ENCODE data around the gene HOATZ. TPM values are rescaled to one million over a fixed set of nuclear protein-coding genes. Genes with fewer than 3 reads are reported as not detected.

Gene HOATZ
- not detected for total RNA-seq

DNA sequence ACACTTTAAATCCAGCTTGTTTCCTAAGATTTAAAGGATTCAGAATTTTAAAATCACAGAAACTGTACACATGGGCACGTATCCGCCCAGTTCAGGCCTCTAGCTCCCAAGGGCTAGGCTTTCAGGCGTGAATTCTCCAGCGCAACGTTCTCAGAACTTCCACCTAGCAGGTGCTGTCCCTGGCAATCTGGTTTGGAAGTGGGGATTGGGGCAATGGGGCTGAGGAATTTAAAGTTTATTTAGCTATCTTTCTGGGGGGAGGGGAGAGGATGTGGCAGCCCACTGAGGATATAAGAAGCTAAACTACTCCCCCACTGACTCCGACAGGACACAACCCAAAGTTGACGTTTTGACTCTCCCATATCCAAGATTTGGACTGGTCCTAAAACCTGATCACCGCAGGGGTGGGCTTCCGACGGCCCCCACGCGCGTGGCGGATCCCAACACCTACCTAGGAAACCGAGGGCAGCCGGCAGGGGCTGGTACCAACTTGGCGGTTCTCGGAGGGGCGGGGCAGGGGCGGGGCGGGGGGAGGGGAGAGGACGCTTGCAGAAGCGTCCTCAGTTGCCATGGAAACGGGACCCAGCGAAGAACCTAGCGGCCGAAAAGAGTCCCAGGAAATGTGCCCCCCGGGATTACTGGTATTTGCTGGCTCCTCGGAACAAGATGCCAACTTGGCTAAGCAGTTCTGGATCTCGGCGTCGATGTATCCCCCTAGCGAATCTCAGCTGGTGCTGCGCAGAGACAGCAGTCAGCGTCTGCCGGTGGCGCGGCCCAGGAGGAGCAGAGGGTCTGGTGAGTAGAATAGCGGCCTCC, at the start of gene HOATZ:
Gene HOATZ, plus strand, starts transcription at position 563 of the 816 bp plus-strand sequence. Its CDS starts 7 bp downstream, at position 570.
- no peak within 1 kb of the TSS for H3K4me3 ChIP-seq
- H3K36me3 ChIP-seq, result no peaks in the 10 kb centered on the region
- H3K4me1 ChIP-seq, result peaks cover 0 to 21% (median 10%) of the 10 kb centered on the region in 3 donors
- no peak for ATAC-seq
- peaks cover 42% of the 10 kb centered on the region for H3K27me3 ChIP-seq
- WGBS, 2 donors (ENCODE audit: low coverage in 1 of 2), result 0 to 18% methylated on average over 2 to 6 of the region's 39 CpGs
- H3K27ac ChIP-seq, result no peak within 1 kb of the TSS
- no peak for TF ChIP-seq POLR2A (IDR thresholded peaks at IDR 0.05)
- TF ChIP-seq, protein P1, sequence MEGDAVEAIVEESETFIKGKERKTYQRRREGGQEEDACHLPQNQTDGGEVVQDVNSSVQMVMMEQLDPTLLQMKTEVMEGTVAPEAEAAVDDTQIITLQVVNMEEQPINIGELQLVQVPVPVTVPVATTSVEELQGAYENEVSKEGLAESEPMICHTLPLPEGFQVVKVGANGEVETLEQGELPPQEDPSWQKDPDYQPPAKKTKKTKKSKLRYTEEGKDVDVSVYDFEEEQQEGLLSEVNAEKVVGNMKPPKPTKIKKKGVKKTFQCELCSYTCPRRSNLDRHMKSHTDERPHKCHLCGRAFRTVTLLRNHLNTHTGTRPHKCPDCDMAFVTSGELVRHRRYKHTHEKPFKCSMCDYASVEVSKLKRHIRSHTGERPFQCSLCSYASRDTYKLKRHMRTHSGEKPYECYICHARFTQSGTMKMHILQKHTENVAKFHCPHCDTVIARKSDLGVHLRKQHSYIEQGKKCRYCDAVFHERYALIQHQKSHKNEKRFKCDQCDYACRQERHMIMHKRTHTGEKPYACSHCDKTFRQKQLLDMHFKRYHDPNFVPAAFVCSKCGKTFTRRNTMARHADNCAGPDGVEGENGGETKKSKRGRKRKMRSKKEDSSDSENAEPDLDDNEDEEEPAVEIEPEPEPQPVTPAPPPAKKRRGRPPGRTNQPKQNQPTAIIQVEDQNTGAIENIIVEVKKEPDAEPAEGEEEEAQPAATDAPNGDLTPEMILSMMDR (IDR thresholded peaks at IDR 0.05), result no peak
- TF ChIP-seq EP300 (IDR thresholded peaks at IDR 0.05), result no peak
- TF ChIP-seq POLR2AphosphoS5 (IDR thresholded peaks at IDR 0.05), result no peak
- H3K9me3 ChIP-seq, result no peaks in the 10 kb centered on the region

DNA sequence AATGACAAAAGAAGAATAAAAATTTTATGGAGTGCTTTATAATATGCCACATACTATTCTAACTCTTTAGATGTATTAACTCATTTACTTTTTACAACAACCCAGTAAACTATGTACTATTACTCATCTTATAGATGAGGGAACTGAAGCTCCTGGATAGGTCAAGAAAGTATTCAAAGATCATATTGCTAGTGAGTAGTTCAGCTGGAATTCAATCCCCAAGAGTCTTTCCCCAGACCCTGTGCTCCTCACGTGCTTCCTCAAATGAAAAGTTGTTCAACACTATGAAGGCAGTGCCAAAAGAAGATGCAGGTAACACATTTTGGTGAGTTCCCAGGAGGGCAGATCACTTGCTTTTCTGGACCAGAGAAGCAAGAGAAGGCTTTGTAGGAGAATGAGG, 49.2 kb upstream of the HOATZ start:
- H3K9me3 ChIP-seq, result no peaks in the 10 kb centered on the region
- H3K27me3 ChIP-seq, result peaks cover 18% of the 10 kb centered on the region
- TF ChIP-seq POLR2A (IDR thresholded peaks at IDR 0.05) (no peak), EP300 (IDR thresholded peaks at IDR 0.05) (no peak), POLR2AphosphoS5 (IDR thresholded peaks at IDR 0.05) (no peak)
- TF ChIP-seq, protein P1 (IDR thresholded peaks at IDR 0.05), result no peak
- WGBS, 2 donors (ENCODE audit: low coverage in 1 of 2), result 64 to 85% methylated on average over 1 of the region's 1 CpG
- H3K4me3 ChIP-seq, result no peak overlapping the region
- H3K4me1 ChIP-seq, result no peaks in the 10 kb centered on the region
- ATAC-seq, result no peak
- H3K36me3 ChIP-seq, result no peaks in the 10 kb centered on the region
- H3K27ac ChIP-seq, result no peak overlapping the region

DNA sequence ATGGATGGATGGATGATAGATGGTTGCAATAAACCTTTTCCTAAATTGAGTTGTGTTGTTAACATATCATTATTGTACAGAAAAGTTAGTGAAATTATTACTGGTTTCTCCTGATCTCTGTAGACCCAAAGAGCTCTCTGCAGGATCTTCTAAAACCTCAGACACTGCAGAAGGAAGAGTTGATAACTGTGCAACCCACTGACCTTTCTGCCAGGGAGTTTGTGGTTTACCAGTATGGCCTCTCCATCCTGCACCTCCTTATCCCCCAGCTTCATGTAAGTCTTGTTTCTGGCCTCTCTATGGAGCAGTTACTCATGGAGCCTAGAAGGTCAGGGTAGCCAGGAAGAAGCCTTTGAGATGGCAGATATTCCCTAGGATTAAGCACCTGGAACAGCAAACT, 48.0 kb upstream of the HOATZ start:
- no peak overlapping the region for H3K27ac ChIP-seq
- TF ChIP-seq POLR2A (IDR thresholded peaks at IDR 0.05), result no peak
- no peaks in the 10 kb centered on the region for H3K36me3 ChIP-seq
- peaks cover 16% of the 10 kb centered on the region for H3K27me3 ChIP-seq
- no peaks in the 10 kb centered on the region for H3K4me1 ChIP-seq
- no peaks in the 10 kb centered on the region for H3K9me3 ChIP-seq
- ATAC-seq, result no peak
- H3K4me3 ChIP-seq, result no peak overlapping the region

DNA sequence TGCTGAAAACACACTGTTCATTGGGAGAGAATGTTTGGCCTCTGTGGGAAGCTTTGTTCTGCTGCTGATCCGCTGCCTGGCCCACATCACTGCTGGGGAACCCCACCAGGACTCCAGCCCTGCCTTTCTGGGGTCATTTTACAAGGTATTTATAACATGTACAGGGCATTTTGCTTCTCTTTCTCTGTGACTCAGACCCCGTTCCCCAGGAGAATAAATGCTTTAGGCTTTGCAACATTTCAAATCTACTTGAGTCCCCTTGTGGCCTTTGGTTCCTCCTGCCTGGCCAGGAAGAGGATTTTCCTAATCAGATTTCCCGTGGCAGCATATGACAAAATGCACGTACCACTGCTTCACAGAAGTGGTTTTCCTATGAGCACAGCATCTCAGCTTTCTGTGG, 45.4 kb upstream of the HOATZ start:
- no peak for TF ChIP-seq POLR2AphosphoS5 (IDR thresholded peaks at IDR 0.05)
- TF ChIP-seq, protein P1 (IDR thresholded peaks at IDR 0.05), result no peak
- TF ChIP-seq POLR2A (IDR thresholded peaks at IDR 0.05), result no peak
- TF ChIP-seq EP300 (IDR thresholded peaks at IDR 0.05), result no peak
- Histone ChIP-seq H3K4me1 (no peaks in the 10 kb centered on the region), H3K36me3 (no peaks in the 10 kb centered on the region), H3K4me3 (no peak overlapping the region), H3K9me3 (peaks cover 0 to under 1% (median 0%) of the 10 kb centered on the region in 3 donors), H3K27ac (no peak overlapping the region), H3K27me3 (peaks cover 3% of the 10 kb centered on the region)
- WGBS, 2 donors (ENCODE audit: low coverage in 1 of 2), result 57 to 61% methylated on average over 2 to 4 of the region's 4 CpGs
- ATAC-seq, result no peak

DNA sequence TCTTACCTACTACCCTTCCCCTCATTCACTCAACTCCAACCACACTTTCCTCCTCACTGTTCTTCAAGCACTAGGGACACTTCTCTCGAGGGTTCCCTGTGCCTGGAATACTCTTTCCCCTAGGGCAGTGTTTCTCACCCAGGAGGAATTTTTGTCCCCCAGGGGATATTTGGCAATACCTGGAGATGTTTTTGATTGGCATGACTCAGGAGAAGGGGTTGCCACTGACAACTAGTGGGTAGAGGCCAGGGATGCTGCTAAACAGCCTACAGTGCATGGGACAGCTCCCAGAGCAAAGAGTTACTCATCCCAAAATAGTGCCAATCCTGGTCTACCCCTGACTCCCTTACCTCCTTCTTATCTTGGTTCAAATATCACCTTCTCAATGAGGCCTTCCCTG, 42.4 kb upstream of the HOATZ start:
- 100% methylated on average over 1 of the region's 1 CpG for WGBS, 2 donors (ENCODE audit: low coverage in 1 of 2)
- H3K27ac ChIP-seq, result no peak overlapping the region
- TF ChIP-seq, protein P1 (IDR thresholded peaks at IDR 0.05), result no peak
- TF ChIP-seq POLR2AphosphoS5 (IDR thresholded peaks at IDR 0.05) (no peak), EP300 (IDR thresholded peaks at IDR 0.05) (no peak), POLR2A (IDR thresholded peaks at IDR 0.05) (no peak)
- no peak for ATAC-seq
- H3K9me3 ChIP-seq, result peaks cover 0 to 8% (median 0%) of the 10 kb centered on the region in 3 donors
- no peaks in the 10 kb centered on the region for H3K36me3 ChIP-seq
- no peaks in the 10 kb centered on the region for H3K27me3 ChIP-seq
- no peak overlapping the region for H3K4me3 ChIP-seq
- no peaks in the 10 kb centered on the region for H3K4me1 ChIP-seq

Data from gastroesophageal sphincter (tissue), 4 donors.